Neural progenitor cell (in vitro differentiated cells): ENCODE measurements around the gene CREB3. TPM values are rescaled to one million over a fixed set of nuclear protein-coding genes. Genes with fewer than 3 reads are reported as not detected.

Source experiments
- DNase-seq: peaks from one replicate; pipeline ENCODE4 v3.0.0-alpha.2; 2016; ENCODE audit warnings: low spot score
- H2AFZ ChIP-seq: fragments of 200-600 bp; sonication (generic); replicated peaks from 2 replicates; pipeline ENCODE4 v1.6.1; 2016; ENCODE audit warnings: antibody characterized with exemption
- H3F3A ChIP-seq: fragments of 200-600 bp; sonication (generic); 2 replicates; pipeline ENCODE4 v1.6.1; 2016; ENCODE audit warnings: antibody characterized with exemption, low read depth
- H3K27ac ChIP-seq: fragments of 200-600 bp; sonication (generic); 2 replicates; pipeline ENCODE4 v1.5.1; 2016; ENCODE audit warnings: mild to moderate bottlenecking
- H3K27me3 ChIP-seq: fragments of 200-600 bp; sonication (generic); 2 replicates; pipeline ENCODE4 v1.6.1; 2016; ENCODE audit warnings: mild to moderate bottlenecking, moderate library complexity
- H3K36me3 ChIP-seq: fragments of 200-600 bp; sonication (generic); 2 replicates; pipeline ENCODE4 v1.5.1; 2016
- H3K4me1 ChIP-seq: fragments of 200-600 bp; sonication (generic); 2 replicates; pipeline ENCODE4 v1.6.1; 2016; ENCODE audit warnings: mixed run types
- H3K4me2 ChIP-seq: fragments of 200-600 bp; sonication (generic); 2 replicates; pipeline ENCODE4 v1.6.1; 2016
- H3K4me3 ChIP-seq: fragments of 200-600 bp; sonication (generic); 2 replicates; pipeline ENCODE4 v1.5.1; 2016
- H3K79me2 ChIP-seq: fragments of 200-600 bp; sonication (generic); 2 replicates; pipeline ENCODE4 v1.6.1; 2016; ENCODE audit warnings: low read depth
- H3K9ac ChIP-seq: fragments of 200-600 bp; sonication (generic); 2 replicates; pipeline ENCODE4 v1.6.1; 2016
- H3K9me3 ChIP-seq: fragments of 200-600 bp; sonication (generic); 2 replicates; pipeline ENCODE4 v1.5.1; 2016; ENCODE audit warnings: low read depth
- H4K20me1 ChIP-seq: fragments of 200-600 bp; sonication (generic); 2 replicates; pipeline ENCODE4 v1.6.1; 2016; ENCODE audit warnings: low read depth
- H3K27ac Mint-ChIP-seq: 3 replicates; pipeline ENCODE4 v1.8.0; 2021; ENCODE audit warnings: mixed read lengths
- H3K27me3 Mint-ChIP-seq: 2 replicates; pipeline ENCODE4 v1.8.0; 2022; ENCODE audit warnings: low read depth, mild to moderate bottlenecking, inconsistent platforms, moderate library complexity, mixed read lengths; ENCODE audit not compliant: insufficient read depth
- H3K36me3 Mint-ChIP-seq: 3 replicates; pipeline ENCODE4 v1.8.0; 2021; ENCODE audit warnings: mixed read lengths
- H3K4me1 Mint-ChIP-seq: 3 replicates; pipeline ENCODE4 v1.8.0; 2021; ENCODE audit warnings: mixed read lengths
- H3K4me3 Mint-ChIP-seq: 3 replicates; pipeline ENCODE4 v1.8.0; 2021; ENCODE audit warnings: mild to moderate bottlenecking, moderate library complexity, mixed read lengths
- H3K9me3 Mint-ChIP-seq: 3 replicates; pipeline ENCODE4 v1.8.0; 2020; ENCODE audit warnings: mixed read lengths
- CTCF ChIP-seq: fragments of 200-600 bp; sonication (generic); IDR thresholded peaks from 2 replicates; pipeline ENCODE4 v1.5.1; 2017; ENCODE audit warnings: antibody characterized with exemption, mild to moderate bottlenecking
- EZH2 ChIP-seq: fragments of 200-600 bp; sonication (generic); IDR thresholded peaks from 2 replicates; pipeline ENCODE4 v1.6.1; 2017; ENCODE audit warnings: antibody characterized with exemption, mild to moderate bottlenecking, moderate library complexity
- EZH2phosphoT487 ChIP-seq: fragments of 200-600 bp; sonication (generic); IDR thresholded peaks from 2 replicates; pipeline ENCODE4 v1.6.1; 2017; ENCODE audit warnings: antibody characterized with exemption
- total RNA-seq: library from RNA; depleted of rRNA; stranded (reverse); fragments of >200 nt; gene quantifications from 2 replicates; pipeline ENCODE4 v1.2.3, GENCODE V29; 2015; ENCODE audit warnings: low replicate concordance

Gene CREB3
- total RNA-seq, 1 donor from 2014 or later: 27.9 TPM

DNA sequence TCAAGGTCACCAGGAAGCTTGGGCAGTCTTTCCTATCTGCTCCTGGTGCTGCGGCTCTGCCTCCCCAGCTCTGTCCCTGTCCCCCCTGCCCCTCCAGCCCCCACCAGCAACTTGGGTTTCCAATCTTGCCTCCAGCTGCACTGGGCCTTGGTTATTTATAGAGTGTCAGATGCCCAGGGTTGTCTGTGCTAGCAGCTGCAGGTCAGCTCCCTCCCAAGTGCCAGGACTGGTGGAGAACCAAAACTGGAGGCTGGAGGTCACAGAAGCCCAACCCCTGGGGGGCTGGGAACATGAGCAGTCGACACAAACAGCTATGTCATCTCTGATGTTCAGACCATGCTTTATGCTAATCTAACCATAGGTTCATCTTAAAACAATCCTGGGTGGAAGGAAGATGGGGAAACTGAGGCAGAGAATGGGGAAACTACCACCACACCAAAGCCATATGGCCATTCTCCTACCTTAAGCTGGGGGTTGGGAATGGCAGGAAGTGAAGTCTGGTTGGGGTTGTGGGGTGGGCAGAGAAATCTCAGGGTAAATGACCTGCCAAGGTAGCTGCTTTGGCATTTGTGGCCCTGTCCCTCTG is 44.4 kb upstream of the CREB3 start:
- H3K4me2 ChIP-seq: peak overlapping the region; percentile 89
- H3K9me3 Mint-ChIP-seq: peaks cover 2% of the 10 kb centered on the region
- peaks cover 36% of the 10 kb centered on the region for H3K4me1 Mint-ChIP-seq
- no peak for DNase-seq
- H2AFZ ChIP-seq: no peak overlapping the region
- H3K9ac ChIP-seq: no peak overlapping the region
- no peak overlapping the region for H3K27ac ChIP-seq
- TF ChIP-seq CTCF (no peak), EZH2phosphoT487 (no peak), EZH2 (no peak)
- H3K79me2 ChIP-seq: peaks cover 19% of the 10 kb centered on the region
- no peaks in the 10 kb centered on the region for H3K36me3 ChIP-seq
- H4K20me1 ChIP-seq: no peaks in the 10 kb centered on the region
- H3K4me3 Mint-ChIP-seq: peak overlapping the region; percentile 82
- H3F3A ChIP-seq: peaks cover 16% of the 10 kb centered on the region
- peaks cover 10% of the 10 kb centered on the region for H3K4me1 ChIP-seq
- H3K27me3 Mint-ChIP-seq: peaks cover 9% of the 10 kb centered on the region
- no peaks in the 10 kb centered on the region for H3K9me3 ChIP-seq
- H3K27ac Mint-ChIP-seq: no peak overlapping the region
- peaks cover 15% of the 10 kb centered on the region for H3K36me3 Mint-ChIP-seq
- H3K4me3 ChIP-seq: no peak overlapping the region
- H3K27me3 ChIP-seq: no peaks in the 10 kb centered on the region

DNA sequence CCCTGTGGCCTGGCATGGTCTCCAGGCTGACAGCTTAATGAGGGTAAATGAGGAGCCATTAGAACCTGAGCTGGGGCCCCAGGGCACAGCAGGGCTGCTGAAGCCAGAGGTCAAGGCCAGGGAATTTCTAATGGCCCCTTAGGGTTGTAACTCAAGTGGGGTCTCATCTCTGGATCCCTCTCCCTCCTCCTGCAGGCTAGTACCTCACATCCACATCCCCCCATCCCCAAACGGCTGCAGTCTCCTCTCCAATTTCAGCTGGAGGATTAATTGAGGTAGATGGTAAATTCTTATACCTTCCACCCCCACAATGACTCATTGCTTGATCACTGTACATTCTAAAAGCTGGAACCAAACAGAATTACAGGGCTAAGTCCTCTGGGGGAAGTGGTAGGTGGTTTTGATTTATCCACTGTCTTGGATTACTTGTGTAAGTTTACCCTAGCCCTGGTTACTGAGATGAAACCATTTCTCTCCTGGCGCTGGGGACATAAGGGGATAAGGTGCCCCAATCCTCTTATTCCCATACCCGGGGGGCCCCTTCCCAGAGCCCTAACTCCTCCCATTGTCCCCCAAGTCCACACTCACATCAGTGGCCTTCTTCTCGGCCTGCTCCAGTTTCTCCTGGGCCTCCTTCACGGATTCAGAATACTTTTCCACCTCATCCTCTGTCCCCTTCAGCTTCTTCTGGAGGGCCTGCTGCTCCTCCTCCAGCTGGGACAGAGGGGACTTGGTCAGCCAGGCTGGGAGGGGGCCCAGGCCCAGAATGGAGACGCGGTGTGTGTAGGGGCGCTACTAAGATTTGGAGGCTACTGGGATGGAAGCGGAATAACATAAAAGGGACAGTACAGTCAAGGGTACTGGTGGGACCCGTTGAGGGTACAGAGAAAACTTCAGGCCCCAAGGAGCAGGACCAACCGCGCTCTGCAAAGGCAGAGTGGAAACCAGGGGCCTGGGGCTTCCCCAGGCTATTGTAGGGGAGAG is 43.6 kb upstream of the CREB3 start:
- Histone ChIP-seq H3K27me3 (no peaks in the 10 kb centered on the region), H3K4me3 (peak overlapping the region; percentile 69), H3K36me3 (no peaks in the 10 kb centered on the region), H3K4me2 (peak overlapping the region; percentile 89), H4K20me1 (no peaks in the 10 kb centered on the region), H3K79me2 (peaks cover 19% of the 10 kb centered on the region), H3K9ac (peak overlapping the region; percentile 62), H3K9me3 (no peaks in the 10 kb centered on the region), H2AFZ (peak overlapping the region; percentile 66), H3K27ac (no peak overlapping the region), H3K4me1 (peaks cover 10% of the 10 kb centered on the region), H3F3A (peaks cover 16% of the 10 kb centered on the region)
- H3K27ac Mint-ChIP-seq: peak overlapping the region; percentile 61
- peaks cover 9% of the 10 kb centered on the region for H3K27me3 Mint-ChIP-seq
- H3K36me3 Mint-ChIP-seq: peaks cover 11% of the 10 kb centered on the region
- H3K9me3 Mint-ChIP-seq: peaks cover 2% of the 10 kb centered on the region
- peak overlapping the region; percentile 82 for H3K4me3 Mint-ChIP-seq
- TF ChIP-seq EZH2phosphoT487: no peak
- TF ChIP-seq EZH2: no peak
- no peak for TF ChIP-seq CTCF
- no peak for DNase-seq
- peaks cover 36% of the 10 kb centered on the region for H3K4me1 Mint-ChIP-seq

- peak within 1 kb of the TSS; percentile 66 for H2AFZ ChIP-seq
- peaks cover 8% of the 10 kb centered on the region for H3K36me3 Mint-ChIP-seq
These were observed 42.7 kb upstream of the CREB3 start, which contains the start of gene TPM2 for GRCh38 chr9:35689542-35690293. TSS of gene TPM2 (minus strand) at chr9:35689925. CDS start at chr9:35689817, 108 bp downstream.

More at GRCh38 chr9:35689542-35690293, 42.7 kb upstream of the CREB3 start, which contains the start of gene TPM2:
- peak within 1 kb of the TSS; percentile 69 for H3K4me3 ChIP-seq
- TF ChIP-seq EZH2phosphoT487: no peak
- no peak for TF ChIP-seq CTCF
- TF ChIP-seq EZH2: no peak
- DNase-seq: peak; percentile 78
- peaks cover 7% of the 10 kb centered on the region for H3K27me3 Mint-ChIP-seq
- H3F3A ChIP-seq: peaks cover 16% of the 10 kb centered on the region
- no peak within 1 kb of the TSS for H3K27ac ChIP-seq
- H3K27ac Mint-ChIP-seq: peak within 1 kb of the TSS; percentile 61
- H3K79me2 ChIP-seq: peaks cover 19% of the 10 kb centered on the region
- H3K36me3 ChIP-seq: no peaks in the 10 kb centered on the region
- H3K4me2 ChIP-seq: peak within 1 kb of the TSS; percentile 89
- peaks cover 36% of the 10 kb centered on the region for H3K4me1 Mint-ChIP-seq
- no peaks in the 10 kb centered on the region for H4K20me1 ChIP-seq
- no peaks in the 10 kb centered on the region for H3K9me3 ChIP-seq
- H3K9me3 Mint-ChIP-seq: peaks cover 2% of the 10 kb centered on the region
- peak within 1 kb of the TSS; percentile 89 for H3K4me3 Mint-ChIP-seq
- peaks cover 10% of the 10 kb centered on the region for H3K4me1 ChIP-seq
- peak within 1 kb of the TSS; percentile 62 for H3K9ac ChIP-seq
- no peaks in the 10 kb centered on the region for H3K27me3 ChIP-seq
